22Rv1 (cell line): Measurements from ENCODE around the gene RAB11FIP2.

Experiments used
- CTCF ChIP-seq: fragments of 450-650 bp; IDR thresholded peaks from 2 replicates; pipeline ENCODE4 v1.5.1; 2017; ENCODE audit warnings: mild to moderate bottlenecking
- ZFX ChIP-seq: fragments of 450-650 bp; IDR thresholded peaks from 2 replicates; pipeline ENCODE4 v1.6.1; 2017; ENCODE audit warnings: antibody characterized with exemption, borderline replicate concordance

- TF ChIP-seq CTCF = no peak
- no peak for TF ChIP-seq ZFX
Observed at GRCh38 chr10:118042827-118043242, 3.9 kb downstream of the RAB11FIP2 start.
